Prostate gland (tissue), 2 donors: ENCODE data around the gene MYCBP. TPM values are rescaled to one million over a fixed set of nuclear protein-coding genes. Genes with fewer than 3 reads are reported as not detected.

Experiments
- DNase-seq: peaks from one replicate; pipeline ENCODE4 v3.0.0-alpha.2; 2019; ENCODE audit warnings: low spot score
- H3K27ac ChIP-seq, 2 donors: fragments of 200-600 bp; sonication (generic); 2 replicates each; pipeline ENCODE4 v1.5.1; 2017 to 2019
- H3K27me3 ChIP-seq: fragments of 200-600 bp; sonication (generic); replicated peaks from 2 replicates; pipeline ENCODE4 v1.5.1; 2019; ENCODE audit not compliant: insufficient read depth
- H3K36me3 ChIP-seq, 2 donors: fragments of 200-600 bp; sonication (generic); 1 replicate in 1 of 2; 2 replicates in 1 of 2; pipeline versions ENCODE4 v1.5.1 to v1.8.1; 2017 to 2019
- H3K4me1 ChIP-seq: fragments of 200-600 bp; sonication (generic); replicated peaks from 2 replicates; pipeline ENCODE4 v1.5.1; 2019
- H3K4me3 ChIP-seq, 2 donors: fragments of 200-600 bp; sonication (generic); 2 replicates each; pipeline ENCODE4 v1.5.1; 2017 to 2019
- H3K9me3 ChIP-seq: fragments of 200-600 bp; sonication (generic); 2 replicates; pipeline ENCODE4 v1.5.1; 2017
- POLR2A ChIP-seq: fragments of 450-650 bp; IDR thresholded peaks from one replicate; pipeline ENCODE4 v1.6.1; 2016; ENCODE audit warnings: antibody characterized with exemption, mild to moderate bottlenecking
- POLR2AphosphoS5 ChIP-seq: sonication (generic); formaldehyde crosslinking; IDR thresholded peaks from one replicate; pipeline ENCODE4 v1.6.1; 2017; ENCODE audit warnings: antibody characterized with exemption
- WGBS: methylation state at CpG from one replicate; pipeline ENCODE4 v1.1.5; 2018; 5-methylcytosine and 5-hydroxymethylcytosine counted together
- intact Hi-C: fragments of 100-400 bp; cut with DNase I; formaldehyde crosslinking; loops from one replicate; pipeline ENCODE4 v1.14.2; 2022
- total RNA-seq, 2 donors: library from RNA; depleted of rRNA; stranded (reverse); fragments of >200 nt; gene quantifications; one replicate each; pipeline ENCODE4 v1.1.0, GENCODE V29; 2016
- TF ChIP-seq, protein P1 (sequence below), 4 experiments: fragments of 200-600 bp in 2 of 4; fragments of 450-650 bp in 2 of 4; sonication (generic) in 2 of 4; IDR thresholded peaks; 1 replicate in 3 of 4; 2 replicates in 1 of 4; pipeline ENCODE4 v1.5.1; 2016 to 2019; ENCODE audit warnings: antibody characterized with exemption in 4 of 4, mild to moderate bottlenecking in 2 of 4, moderate library complexity in 2 of 4

MYCBP gene
- total RNA-seq, 2 donors from 2014 or later: 25.7 to 45.9 TPM

- no peaks in the 10 kb centered on the region for H3K27me3 ChIP-seq
- H3K4me1 ChIP-seq: peaks cover 3% of the 10 kb centered on the region
- peak; percentile 100 for DNase-seq
- TF ChIP-seq POLR2A (peak; percentile 60), POLR2AphosphoS5 (peak; percentile 93)
- TF ChIP-seq, protein P1, sequence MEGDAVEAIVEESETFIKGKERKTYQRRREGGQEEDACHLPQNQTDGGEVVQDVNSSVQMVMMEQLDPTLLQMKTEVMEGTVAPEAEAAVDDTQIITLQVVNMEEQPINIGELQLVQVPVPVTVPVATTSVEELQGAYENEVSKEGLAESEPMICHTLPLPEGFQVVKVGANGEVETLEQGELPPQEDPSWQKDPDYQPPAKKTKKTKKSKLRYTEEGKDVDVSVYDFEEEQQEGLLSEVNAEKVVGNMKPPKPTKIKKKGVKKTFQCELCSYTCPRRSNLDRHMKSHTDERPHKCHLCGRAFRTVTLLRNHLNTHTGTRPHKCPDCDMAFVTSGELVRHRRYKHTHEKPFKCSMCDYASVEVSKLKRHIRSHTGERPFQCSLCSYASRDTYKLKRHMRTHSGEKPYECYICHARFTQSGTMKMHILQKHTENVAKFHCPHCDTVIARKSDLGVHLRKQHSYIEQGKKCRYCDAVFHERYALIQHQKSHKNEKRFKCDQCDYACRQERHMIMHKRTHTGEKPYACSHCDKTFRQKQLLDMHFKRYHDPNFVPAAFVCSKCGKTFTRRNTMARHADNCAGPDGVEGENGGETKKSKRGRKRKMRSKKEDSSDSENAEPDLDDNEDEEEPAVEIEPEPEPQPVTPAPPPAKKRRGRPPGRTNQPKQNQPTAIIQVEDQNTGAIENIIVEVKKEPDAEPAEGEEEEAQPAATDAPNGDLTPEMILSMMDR (IDR thresholded peaks at IDR 0.05): peak in 1 of 4 experiments; percentile 5
- WGBS: under 1% methylated on average over 70 of the region's 70 CpGs
- no peaks in the 10 kb centered on the region for H3K36me3 ChIP-seq
- intact Hi-C loops: loop anchor here (5.0 to 10.0 kb wide), 3 partner anchors 132 to 675 kb away; partner anchors contain the start of gene AKIRIN1
- no peaks in the 10 kb centered on the region for H3K9me3 ChIP-seq
- H3K27ac ChIP-seq: peak within 1 kb of the TSS; percentile 89 to 94
- peak within 1 kb of the TSS; percentile 77 to 78 for H3K4me3 ChIP-seq
Measured at GRCh38 chr1:38859561-38860453, 13.3 kb downstream of the MYCBP start, which contains the start of gene RRAGC. Gene RRAGC (minus strand): TSS chr1:38859772. CDS start chr1:38859646, 126 bp downstream.

DNA sequence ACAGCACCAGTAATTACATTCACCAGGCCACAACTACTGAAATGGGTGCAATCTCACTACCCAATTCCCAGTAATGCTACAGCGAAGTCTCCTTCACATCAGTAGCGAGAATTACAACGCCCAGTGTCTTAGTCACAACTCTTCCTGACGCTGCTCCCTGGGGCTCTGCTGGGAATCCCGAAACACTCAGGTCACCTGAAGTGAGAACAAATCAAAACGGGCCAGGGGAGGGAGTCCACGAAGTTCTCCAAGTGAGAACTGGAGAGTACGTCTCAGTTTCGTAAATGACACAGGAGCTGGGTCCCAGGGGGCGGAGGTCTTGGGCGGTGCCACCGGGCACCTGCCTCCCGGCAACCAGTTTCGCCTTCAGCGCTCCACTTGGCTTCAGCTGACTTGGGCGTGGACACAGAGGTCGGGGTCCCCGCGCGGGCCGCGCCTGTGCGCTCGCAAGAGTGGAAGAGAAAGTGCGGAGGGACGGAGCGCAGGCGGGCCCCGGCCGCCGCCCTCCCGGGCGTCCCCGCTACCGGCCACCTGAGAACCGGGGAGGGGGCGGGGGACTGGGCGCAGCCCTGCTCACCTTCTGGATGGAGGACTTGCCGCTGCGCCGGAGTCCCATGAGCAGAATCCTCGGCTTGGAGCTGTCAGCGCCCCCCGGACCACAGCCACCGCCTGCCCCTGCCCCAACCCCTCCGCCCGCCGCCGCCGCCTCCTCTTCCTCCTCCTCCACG lies 14.2 kb downstream of the MYCBP start:
- Histone ChIP-seq H3K4me1 (peaks cover 3% of the 10 kb centered on the region), H3K9me3 (no peaks in the 10 kb centered on the region), H3K36me3 (no peaks in the 10 kb centered on the region), H3K27ac (peak overlapping the region; percentile 89 to 94), H3K27me3 (no peaks in the 10 kb centered on the region), H3K4me3 (peak overlapping the region; percentile 77 to 78)
- DNase-seq: peak; percentile 51
- under 1% methylated on average over 51 of the region's 51 CpGs for WGBS
- intact Hi-C loops: loop anchor here (5.0 kb wide), 1 partner anchor 133 kb away; the partner anchor contains the start of gene AKIRIN1
- TF ChIP-seq POLR2A (peak; percentile 50), POLR2AphosphoS5 (no peak)
- TF ChIP-seq, protein P1 (IDR thresholded peaks at IDR 0.05): no peak

DNA sequence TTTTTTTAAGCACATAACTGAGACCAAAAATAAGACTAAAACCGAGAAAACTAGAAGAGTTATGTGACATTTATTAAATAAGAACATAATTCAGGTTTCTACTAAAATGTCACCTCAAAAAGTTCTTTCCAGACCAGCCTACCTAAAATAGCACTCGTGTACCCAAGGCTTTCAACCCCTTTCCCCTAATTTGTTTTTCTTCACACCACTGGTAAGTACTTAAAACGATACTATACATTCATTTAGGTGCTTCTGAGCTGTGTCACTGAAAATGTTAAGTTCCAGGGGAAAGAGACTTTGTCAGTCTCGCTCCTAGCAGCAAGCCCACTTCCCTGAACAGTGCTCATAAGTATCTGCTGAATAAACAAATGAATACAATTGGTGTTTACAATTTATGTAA lies 20.4 kb downstream of the MYCBP start:
- 66% methylated on average over 4 of the region's 4 CpGs for WGBS
- Histone ChIP-seq H3K4me3 (no peak overlapping the region), H3K4me1 (peaks cover 3% of the 10 kb centered on the region), H3K27me3 (no peaks in the 10 kb centered on the region), H3K27ac (no peak overlapping the region), H3K36me3 (no peaks in the 10 kb centered on the region), H3K9me3 (no peaks in the 10 kb centered on the region)
- intact Hi-C loops: no loop called here
- no peak for DNase-seq
- TF ChIP-seq POLR2A (no peak), POLR2AphosphoS5 (no peak)
- TF ChIP-seq, protein P1 (IDR thresholded peaks at IDR 0.05): no peak

DNA sequence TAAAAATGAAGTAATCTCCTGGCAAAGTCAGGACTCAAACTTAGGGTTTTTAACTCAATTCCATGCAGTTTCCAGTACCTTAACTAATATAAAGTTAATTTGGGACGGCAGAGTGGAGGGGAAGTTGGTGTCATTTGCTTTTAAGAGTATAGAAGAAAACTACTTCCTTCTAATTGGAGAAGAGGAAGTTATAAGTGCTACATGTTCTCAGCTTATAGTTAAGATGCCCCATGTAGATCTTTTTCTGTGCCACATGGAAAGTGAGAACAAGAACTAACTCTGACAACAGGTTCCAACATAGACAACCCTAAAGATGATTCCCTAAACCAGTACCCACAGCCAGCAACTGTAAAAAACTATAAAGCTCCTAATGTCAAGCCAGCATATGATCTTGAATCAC lies 25.1 kb downstream of the MYCBP start:
- 84% methylated on average over 1 of the region's 1 CpG for WGBS
- H3K27ac ChIP-seq: no peak overlapping the region
- H3K4me1 ChIP-seq: no peaks in the 10 kb centered on the region
- H3K4me3 ChIP-seq: no peak overlapping the region
- H3K27me3 ChIP-seq: no peaks in the 10 kb centered on the region
- no peak for DNase-seq
- no peaks in the 10 kb centered on the region for H3K9me3 ChIP-seq
- intact Hi-C loops: no loop called here
- TF ChIP-seq, protein P1 (IDR thresholded peaks at IDR 0.05): no peak
- TF ChIP-seq POLR2A: no peak
- no peak for TF ChIP-seq POLR2AphosphoS5
- no peaks in the 10 kb centered on the region for H3K36me3 ChIP-seq
